Breast epithelium (tissue), 3 donors: ENCODE results near the gene ECPAS.

Source experiments
- CTCF ChIP-seq, 3 donors: fragments of 450-650 bp; IDR thresholded peaks; one replicate each; pipeline ENCODE4 v1.5.1; 2016 to 2017; ENCODE audit warnings: antibody characterized with exemption in 3 of 3, mild to moderate bottlenecking in 3 of 3, moderate library complexity in 3 of 3
- POLR2A ChIP-seq: fragments of 450-650 bp; IDR thresholded peaks from one replicate; pipeline ENCODE4 v1.6.1; 2016; ENCODE audit warnings: antibody characterized with exemption, mild to moderate bottlenecking, moderate library complexity

DNA sequence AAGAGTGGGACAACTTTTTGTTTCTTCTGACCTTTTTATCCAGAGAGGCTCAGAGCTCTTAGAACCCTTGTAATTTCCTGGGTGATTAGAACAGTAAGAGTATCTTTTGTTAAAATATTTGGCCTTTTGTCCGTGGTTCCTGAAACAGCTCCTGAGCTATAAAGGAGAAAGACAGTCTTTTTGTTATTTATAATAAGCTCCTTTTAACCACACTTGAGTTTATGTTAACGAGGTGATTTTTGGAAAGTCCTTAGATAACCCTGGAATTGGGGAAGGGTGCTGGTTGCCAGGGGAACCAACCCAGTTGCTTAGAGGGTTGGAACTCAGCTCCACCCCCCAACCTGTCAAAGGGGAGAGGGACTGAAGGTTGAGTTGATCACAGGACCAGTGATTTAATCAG, 45.6 kb upstream of the ECPAS start:
- TF ChIP-seq CTCF (IDR thresholded peaks at IDR 0.05) (no peak), POLR2A (no peak)
